Aorta (tissue), 5 donors: ENCODE results near the gene FHIT. TPM values are rescaled to one million over a fixed set of nuclear protein-coding genes. Genes with fewer than 3 reads are reported as not detected.
A peak's percentile ranks its signal among the peaks of the same experiment; 100 is the strongest.

Source experiments
- ATAC-seq: fragments of 200-7000 bp; cut with Tn5 transposase; one replicate; pipeline ENCODE4 v1.9.1; 2022; ENCODE audit warnings: moderate library complexity; ENCODE audit not compliant: low FRiP score
- DNase-seq, 2 donors: peaks; one replicate each; pipeline ENCODE4 v3.0.0-alpha.2; 2020
- H3K27ac ChIP-seq, 2 donors: one replicate each; pipeline ENCODE4 v1.5.1; 2013; ENCODE audit warnings: low read length in 2 of 2, mild to moderate bottlenecking in 2 of 2, moderate library complexity in 2 of 2, control low read depth in 1 of 2, inconsistent platforms in 1 of 2, low read depth in 1 of 2
- H3K27me3 ChIP-seq, 2 donors: one replicate each; pipeline ENCODE4 v1.6.1; 2013; ENCODE audit warnings: control low read depth in 1 of 2, low read length in 1 of 2, mild to moderate bottlenecking in 1 of 2, moderate library complexity in 1 of 2; ENCODE audit not compliant: insufficient read depth in 2 of 2, control insufficient read depth in 1 of 2
- H3K36me3 ChIP-seq, 2 donors: one replicate each; pipeline ENCODE4 v1.6.1; 2013; ENCODE audit warnings: control low read depth in 1 of 2, low read length in 1 of 2, mild to moderate bottlenecking in 1 of 2; ENCODE audit not compliant: insufficient read depth in 2 of 2, control insufficient read depth in 1 of 2
- H3K4me1 ChIP-seq, 2 donors: one replicate each; pipeline ENCODE4 v1.6.1; 2013; ENCODE audit warnings: low read length in 2 of 2, control low read depth in 1 of 2, mild to moderate bottlenecking in 1 of 2, moderate library complexity in 1 of 2; ENCODE audit not compliant: insufficient read depth in 2 of 2, control insufficient read depth in 1 of 2
- H3K4me3 ChIP-seq, 2 donors: one replicate each; pipeline ENCODE4 v1.5.1; 2013; ENCODE audit warnings: low read length in 2 of 2, control low read depth in 1 of 2, mild to moderate bottlenecking in 1 of 2
- H3K9me3 ChIP-seq: one replicate; pipeline ENCODE4 v1.6.1; 2013; ENCODE audit warnings: mild to moderate bottlenecking, low read length; ENCODE audit not compliant: control insufficient read depth
- WGBS, 2 donors: extraction: QIAGEN DNeasy Blood & Tissue Kit; methylation state at CpG; one replicate each; pipeline ENCODE4 v1.1.7; 2013; 5-methylcytosine and 5-hydroxymethylcytosine counted together
- intact Hi-C, 2 donors: fragments of 100-400 bp; cut with DNase I; formaldehyde crosslinking; loops; one replicate each; pipeline versions ENCODE4 v1.14.2 to v1.15.0; 2022
- long read RNA-seq, 2 donors: library from polyadenylated mRNA; unstranded; transcript quantifications; one replicate each; pipeline ENCODE4 v2.0.0, GENCODE V29; 2020 to 2021
- polyA plus RNA-seq, 2 donors: library from polyadenylated mRNA; stranded (reverse); fragments of 200-250 nt; gene quantifications; one replicate each; pipeline ENCODE4 v1.2.3, GENCODE V29; 2013
- total RNA-seq, 2 donors: library from RNA; stranded (reverse); fragmentation: NEBNext Ultra II Directional; extraction: Animal tissue kit (Norgen Biotek cat#: 25700); gene quantifications; one replicate each; pipeline ENCODE4 v1.2.1, GENCODE V29; 2021
- donor health status: healthy with polysubstance abuse.
- donor health status: Bipolar disorder and iron deficiency.
- donor health status: DM: no; HTN: no; CAD: no.
- donor health status: DM: no; HTN: no; CAD: no.
- donor health status: DM: yes; HTN: yes; CAD: no.

FHIT gene
- total RNA-seq (1 to 10 TPM; 4.9 to 9.2 TPM), polyA plus RNA-seq (1 to 10 TPM; 1.1 to 1.2 TPM)
- long read RNA-seq, donor 1, partial matches to known transcripts, result 1 of 16 reads
- long read RNA-seq, donor 1, other reads (novel, unspliced or antisense), result 15 of 16 reads
- long read RNA-seq, donor 2, partial matches to known transcripts, result 1 of 17 reads
- long read RNA-seq, donor 2, other reads (novel, unspliced or antisense), result 16 of 17 reads

GRCh38 chr3:61251174-61251972, at the start of gene FHIT:
FHIT (minus strand) TSS chr3:61251452.
- intact Hi-C loops, result loop anchor here in 1 of 2 donors (5.0 kb wide), 2 partner anchors 311 to 1311 kb away; partner anchors contain the start of gene PTPRG
- DNase-seq (peak; percentile 97 to 98), ATAC-seq (peak; percentile 99)
- H3K9me3 ChIP-seq, result no peaks in the 10 kb centered on the region
- peak within 1 kb of the TSS; percentile 74 to 86 for H3K4me3 ChIP-seq
- H3K36me3 ChIP-seq, result no peaks in the 10 kb centered on the region
- H3K27ac ChIP-seq, result no peak within 1 kb of the TSS
- H3K4me1 ChIP-seq, result no peaks in the 10 kb centered on the region
- no peaks in the 10 kb centered on the region for H3K27me3 ChIP-seq
- 0 to 1% methylated on average over 38 to 41 of the region's 41 CpGs for WGBS, 2 donors

- H3K4me1 ChIP-seq, result no peaks in the 10 kb centered on the region
- H3K9me3 ChIP-seq, result no peaks in the 10 kb centered on the region
- ATAC-seq (no peak), DNase-seq (no peak)
- H3K4me3 ChIP-seq, result no peak overlapping the region
- intact Hi-C loops, result no loop called here
- WGBS, 2 donors, result 33 to 42% methylated on average over 2 of the region's 2 CpGs
- H3K36me3 ChIP-seq, result no peaks in the 10 kb centered on the region
- no peaks in the 10 kb centered on the region for H3K27me3 ChIP-seq
- no peak overlapping the region for H3K27ac ChIP-seq
These were observed 49.5 kb upstream of the FHIT start for GRCh38 chr3:61300786-61301185.

- H3K36me3 ChIP-seq, result no peaks in the 10 kb centered on the region
- no peak overlapping the region for H3K27ac ChIP-seq
- no peaks in the 10 kb centered on the region for H3K27me3 ChIP-seq
- no peak for DNase-seq
- 79 to 80% methylated on average over 4 of the region's 4 CpGs for WGBS, 2 donors
- intact Hi-C loops, result no loop called here
- H3K4me1 ChIP-seq, result no peaks in the 10 kb centered on the region
- no peaks in the 10 kb centered on the region for H3K9me3 ChIP-seq
- no peak for ATAC-seq
- H3K4me3 ChIP-seq, result no peak overlapping the region
These were observed 48.7 kb upstream of the FHIT start for GRCh38 chr3:61300006-61300380.

- DNase-seq, result no peak
- H3K4me3 ChIP-seq, result no peak overlapping the region
- H3K27me3 ChIP-seq, result no peaks in the 10 kb centered on the region
- WGBS, 2 donors, result 78 to 91% methylated on average over 3 of the region's 3 CpGs
- no peaks in the 10 kb centered on the region for H3K36me3 ChIP-seq
- no peak overlapping the region for H3K27ac ChIP-seq
- no peak for ATAC-seq
- no peaks in the 10 kb centered on the region for H3K9me3 ChIP-seq
- intact Hi-C loops, result no loop called here
- H3K4me1 ChIP-seq, result no peaks in the 10 kb centered on the region
These were observed 48.2 kb upstream of the FHIT start for GRCh38 chr3:61299343-61300005.

- Histone ChIP-seq H3K4me1 (no peaks in the 10 kb centered on the region), H3K36me3 (no peaks in the 10 kb centered on the region), H3K9me3 (no peaks in the 10 kb centered on the region), H3K27ac (no peak overlapping the region), H3K4me3 (no peak overlapping the region), H3K27me3 (no peaks in the 10 kb centered on the region)
- WGBS, 2 donors, result 67 to 82% methylated on average over 1 of the region's 1 CpG
- ATAC-seq, result no peak
- DNase-seq, result no peak
- intact Hi-C loops, result no loop called here
These were observed 46.6 kb upstream of the FHIT start for GRCh38 chr3:61297821-61298220.

- Histone ChIP-seq H3K4me1 (no peaks in the 10 kb centered on the region), H3K9me3 (no peaks in the 10 kb centered on the region), H3K27ac (no peak overlapping the region), H3K36me3 (no peaks in the 10 kb centered on the region), H3K4me3 (no peak overlapping the region), H3K27me3 (no peaks in the 10 kb centered on the region)
- WGBS, 2 donors, result 80 to 87% methylated on average over 5 of the region's 5 CpGs
- no peak for DNase-seq
- intact Hi-C loops, result no loop called here
- ATAC-seq, result no peak
These were observed 37.2 kb upstream of the FHIT start for GRCh38 chr3:61288446-61288845.

- ATAC-seq, result no peak
- Histone ChIP-seq H3K36me3 (no peaks in the 10 kb centered on the region), H3K27ac (no peak overlapping the region), H3K27me3 (no peaks in the 10 kb centered on the region), H3K9me3 (no peaks in the 10 kb centered on the region), H3K4me1 (no peaks in the 10 kb centered on the region), H3K4me3 (no peak overlapping the region)
- intact Hi-C loops, result no loop called here
- DNase-seq, result no peak
These were observed 32.6 kb upstream of the FHIT start for GRCh38 chr3:61283876-61284275.

GRCh38 chr3:61278713-61279112, 27.5 kb upstream of the FHIT start:
- no peaks in the 10 kb centered on the region for H3K4me1 ChIP-seq
- 93 to 94% methylated on average over 2 of the region's 2 CpGs for WGBS, 2 donors
- no peaks in the 10 kb centered on the region for H3K27me3 ChIP-seq
- H3K27ac ChIP-seq, result no peak overlapping the region
- intact Hi-C loops, result no loop called here
- ATAC-seq, result no peak
- no peak for DNase-seq
- H3K4me3 ChIP-seq, result no peak overlapping the region
- no peaks in the 10 kb centered on the region for H3K9me3 ChIP-seq
- no peaks in the 10 kb centered on the region for H3K36me3 ChIP-seq

- Histone ChIP-seq H3K4me3 (no peak overlapping the region), H3K27me3 (no peaks in the 10 kb centered on the region), H3K27ac (no peak overlapping the region), H3K9me3 (no peaks in the 10 kb centered on the region), H3K4me1 (no peaks in the 10 kb centered on the region), H3K36me3 (no peaks in the 10 kb centered on the region)
- intact Hi-C loops, result no loop called here
- DNase-seq (no peak), ATAC-seq (no peak)
- WGBS, 2 donors, result 80 to 84% methylated on average over 2 of the region's 2 CpGs
These were observed 26.2 kb upstream of the FHIT start for GRCh38 chr3:61277411-61277810.
